Sigmoid colon (tissue), 7 donors: Measurements from ENCODE around the gene KLRC1. TPM values are rescaled to one million over a fixed set of nuclear protein-coding genes. Genes with fewer than 3 reads are reported as not detected.
"Not testable (repeated sequence)": the region's sequence is repeated elsewhere in the genome, so short reads cannot be mapped to it uniquely, and the experiment has no call there.

Experiments
- DNase-seq: peaks from one replicate; pipeline ENCODE4 v3.0.0-alpha.2; 2019
- H3K27ac ChIP-seq, 4 donors: fragments of 200-600 bp; sonication (generic); one replicate each; pipeline ENCODE4 v1.5.1; 2016 to 2019; ENCODE audit warnings: mild to moderate bottlenecking in 1 of 4
- H3K27me3 ChIP-seq, 3 donors: fragments of 200-600 bp; sonication (generic); one replicate each; pipeline ENCODE4 v1.5.1; 2019; ENCODE audit warnings: mild to moderate bottlenecking in 1 of 3
- H3K36me3 ChIP-seq, 4 donors: fragments of 200-600 bp; sonication (generic); one replicate each; pipeline ENCODE4 v1.5.1; 2016 to 2019
- H3K4me1 ChIP-seq, 4 donors: fragments of 200-600 bp; sonication (generic); one replicate each; pipeline ENCODE4 v1.5.1; 2017 to 2019
- H3K4me3 ChIP-seq, 4 donors: fragments of 200-600 bp; sonication (generic); one replicate each; pipeline ENCODE4 v1.5.1; 2017 to 2019; ENCODE audit warnings: mild to moderate bottlenecking in 2 of 4, moderate library complexity in 1 of 4
- H3K9me3 ChIP-seq, 4 donors: fragments of 200-600 bp in 3 of 4; sonication (generic) in 3 of 4; one replicate each; pipeline versions ENCODE4 v1.5.1 to v1.6.1; 2013 to 2019
- CTCF ChIP-seq, 4 experiments: fragments of 450-650 bp in 3 of 4; fragments of 200-600 bp in 1 of 4; IDR thresholded peaks; one replicate each; pipeline ENCODE4 v1.5.1; 2016 to 2019; ENCODE audit warnings: antibody characterized with exemption in 4 of 4, mild to moderate bottlenecking in 3 of 4, moderate library complexity in 2 of 4
- EP300 ChIP-seq, 4 donors: sonication (generic); formaldehyde crosslinking; IDR thresholded peaks; one replicate each; pipeline ENCODE4 v1.6.1; 2017; ENCODE audit warnings: antibody characterized with exemption in 4 of 4
- POLR2A ChIP-seq, 2 donors: fragments of 450-650 bp; IDR thresholded peaks; one replicate each; pipeline ENCODE4 v1.6.1; 2016; ENCODE audit warnings: antibody characterized with exemption in 2 of 2, mild to moderate bottlenecking in 2 of 2, moderate library complexity in 2 of 2
- POLR2AphosphoS5 ChIP-seq, 4 donors: sonication (generic); formaldehyde crosslinking; IDR thresholded peaks; one replicate each; pipeline ENCODE4 v1.6.1; 2017; ENCODE audit warnings: antibody characterized with exemption in 4 of 4
- WGBS, 2 donors: extraction: QIAGEN DNeasy Blood & Tissue Kit; methylation state at CpG; one replicate each; pipeline ENCODE4 v1.1.7; 2013; 5-methylcytosine and 5-hydroxymethylcytosine counted together
- intact Hi-C: fragments of 100-400 bp; cut with DNase I; formaldehyde crosslinking; loops from one replicate; pipeline ENCODE4 v1.15.1; 2023
- polyA plus RNA-seq, 3 donors: library from polyadenylated mRNA; stranded (reverse); fragments of 200-250 nt; gene quantifications; one replicate each; pipeline ENCODE4 v1.2.3, GENCODE V29; 2013
- total RNA-seq, 4 donors: library from RNA; depleted of rRNA; stranded (reverse); fragments of >200 nt; gene quantifications; one replicate each; pipeline ENCODE4 v1.1.0, GENCODE V29; 2016
- donor health status: healthy with polysubstance abuse.
- donor health status: Bipolar disorder and iron deficiency.
- donor health status: healthy.

The KLRC1 gene
- total and polyA plus RNA-seq, 7 donors, result 0.69 to 1.8 (median 1.3) TPM; not detected in 4

DNA sequence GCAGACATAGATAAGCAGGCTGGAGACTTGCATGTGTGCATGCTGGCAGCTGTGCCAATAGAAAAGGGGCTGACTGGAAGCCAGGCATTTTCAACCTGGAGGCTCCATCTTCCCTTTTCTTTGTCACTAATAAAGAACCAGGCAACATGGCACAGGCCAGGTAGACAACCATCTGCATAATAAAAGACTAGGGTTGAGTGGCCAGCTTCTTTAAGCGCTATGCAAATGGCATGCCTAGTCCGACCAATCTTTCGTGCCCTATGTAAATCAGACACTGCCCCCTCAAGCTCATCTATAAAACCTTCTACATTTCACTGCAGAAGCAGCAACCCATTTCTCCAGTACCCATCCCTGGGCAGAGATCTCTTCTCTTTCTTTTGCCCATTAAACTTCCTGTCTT, 4.6 kb upstream of the KLRC1 start:
- Histone ChIP-seq H3K9me3 (peaks cover 0 to 14% (median 2%) of the 10 kb centered on the region in 4 donors), H3K27me3 (no peaks in the 10 kb centered on the region), H3K4me3 (no peak overlapping the region), H3K36me3 (no peaks in the 10 kb centered on the region), H3K27ac (no peak overlapping the region), H3K4me1 (no peaks in the 10 kb centered on the region)
- TF ChIP-seq CTCF (IDR thresholded peaks at IDR 0.05) (no peak), EP300 (IDR thresholded peaks at IDR 0.05) (no peak), POLR2A (IDR thresholded peaks at IDR 0.05) (no peak), POLR2AphosphoS5 (IDR thresholded peaks at IDR 0.05) (no peak)
- WGBS, 2 donors, result 93 to 99% methylated on average over 3 of the region's 3 CpGs
- no peak for DNase-seq
- intact Hi-C loops, result no loop called here

DNA sequence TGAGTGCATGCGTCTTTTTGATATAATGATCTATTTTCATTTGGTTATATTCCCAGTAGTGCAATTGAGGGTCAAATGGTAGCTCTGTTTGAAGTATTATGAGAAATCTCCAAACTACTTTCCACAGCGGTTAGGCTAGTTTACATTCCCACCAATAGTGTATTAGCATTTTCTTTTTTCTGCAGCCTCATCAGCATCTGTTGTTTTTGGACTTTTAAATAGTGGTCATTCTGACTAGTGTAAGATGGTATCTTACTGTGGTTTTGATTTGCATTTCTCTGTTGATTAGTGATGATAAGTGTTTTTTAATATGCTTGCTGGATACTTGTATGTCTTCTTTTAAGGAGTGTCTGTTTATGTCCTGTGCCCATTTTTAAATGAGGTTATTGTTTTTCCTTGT, 3.7 kb upstream of the KLRC1 start:
- H3K36me3 ChIP-seq, result peaks cover 0 to 3% (median 0%) of the 10 kb centered on the region in 4 donors
- intact Hi-C loops, result no loop called here
- H3K9me3 ChIP-seq, result peaks cover 0 to 14% (median 2%) of the 10 kb centered on the region in 4 donors
- no peak for DNase-seq
- H3K4me3 ChIP-seq, result no peak overlapping the region
- no peaks in the 10 kb centered on the region for H3K4me1 ChIP-seq
- TF ChIP-seq POLR2AphosphoS5 (IDR thresholded peaks at IDR 0.05) (no peak), CTCF (IDR thresholded peaks at IDR 0.05) (no peak), POLR2A (IDR thresholded peaks at IDR 0.05) (no peak), EP300 (IDR thresholded peaks at IDR 0.05) (no peak)
- H3K27ac ChIP-seq, result no peak overlapping the region
- WGBS, 2 donors, result 94 to 98% methylated on average over 2 of the region's 2 CpGs
- no peaks in the 10 kb centered on the region for H3K27me3 ChIP-seq

DNA sequence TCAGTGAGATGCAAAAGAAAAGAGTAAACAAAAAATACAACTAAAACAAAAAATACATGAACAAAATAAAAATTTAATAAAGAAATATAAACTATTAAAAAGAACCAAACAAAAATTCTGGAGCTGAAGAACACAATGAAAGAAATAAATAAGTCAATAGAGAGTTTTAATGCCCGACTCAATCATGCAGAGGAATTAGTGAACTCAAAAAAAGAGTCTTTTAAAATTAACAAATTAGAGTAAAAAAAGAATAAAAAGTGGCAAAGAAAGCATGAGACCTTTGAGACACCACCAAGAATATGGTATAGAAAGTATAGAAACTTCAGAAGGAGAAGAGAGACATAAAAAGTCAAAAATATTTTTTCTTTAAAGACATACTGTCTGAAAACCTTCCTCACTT, 2.6 kb upstream of the KLRC1 start:
- intact Hi-C loops, result no loop called here
- WGBS, 2 donors, result 96 to 97% methylated on average over 1 of the region's 1 CpG
- no peak for TF ChIP-seq CTCF (IDR thresholded peaks at IDR 0.05)
- no peak for TF ChIP-seq POLR2AphosphoS5 (IDR thresholded peaks at IDR 0.05)
- no peak for TF ChIP-seq EP300 (IDR thresholded peaks at IDR 0.05)
- no peak for TF ChIP-seq POLR2A (IDR thresholded peaks at IDR 0.05)

DNA sequence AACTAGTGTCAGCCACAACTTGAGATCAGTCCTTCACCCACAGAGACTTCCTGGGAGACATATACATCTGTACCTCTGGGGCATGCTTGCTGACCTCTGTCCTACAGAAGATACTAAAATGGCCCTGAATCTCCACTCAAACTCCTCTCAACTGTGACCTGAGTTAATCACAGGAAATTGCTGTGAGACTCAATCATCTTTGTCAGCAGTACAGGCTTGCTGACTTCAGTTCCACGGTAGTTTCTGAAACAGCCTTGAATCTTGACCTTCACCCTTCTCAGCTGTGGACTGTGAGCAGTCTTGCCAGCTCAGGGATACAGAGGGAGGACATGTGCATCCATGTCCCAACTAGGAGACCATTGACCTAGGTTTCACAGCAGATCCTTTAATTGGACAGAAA, 1.4 kb upstream of the KLRC1 start:
- DNase-seq, result no peak
- Histone ChIP-seq H3K9me3 (peaks cover 0 to 14% (median 2%) of the 10 kb centered on the region in 4 donors), H3K4me1 (no peaks in the 10 kb centered on the region), H3K27ac (no peak overlapping the region), H3K27me3 (no peaks in the 10 kb centered on the region), H3K36me3 (peaks cover 0 to 3% (median 0%) of the 10 kb centered on the region in 4 donors), H3K4me3 (no peak overlapping the region)
- TF ChIP-seq POLR2AphosphoS5 (IDR thresholded peaks at IDR 0.05) (no peak), EP300 (IDR thresholded peaks at IDR 0.05) (no peak), CTCF (IDR thresholded peaks at IDR 0.05) (no peak)
- WGBS, 2 donors, result 61 to 72% methylated on average over 1 of the region's 1 CpG
- intact Hi-C loops, result no loop called here

More for the DNA sequence above, 2.6 kb upstream of the KLRC1 start:
- H3K4me1 ChIP-seq, result no peaks in the 10 kb centered on the region
- no peak for DNase-seq
- no peaks in the 10 kb centered on the region for H3K27me3 ChIP-seq
- H3K36me3 ChIP-seq, result peaks cover 0 to 3% (median 0%) of the 10 kb centered on the region in 4 donors
- no peak overlapping the region for H3K27ac ChIP-seq
- no peak overlapping the region for H3K4me3 ChIP-seq
- H3K9me3 ChIP-seq, result peaks cover 0 to 14% (median 2%) of the 10 kb centered on the region in 4 donors

DNA sequence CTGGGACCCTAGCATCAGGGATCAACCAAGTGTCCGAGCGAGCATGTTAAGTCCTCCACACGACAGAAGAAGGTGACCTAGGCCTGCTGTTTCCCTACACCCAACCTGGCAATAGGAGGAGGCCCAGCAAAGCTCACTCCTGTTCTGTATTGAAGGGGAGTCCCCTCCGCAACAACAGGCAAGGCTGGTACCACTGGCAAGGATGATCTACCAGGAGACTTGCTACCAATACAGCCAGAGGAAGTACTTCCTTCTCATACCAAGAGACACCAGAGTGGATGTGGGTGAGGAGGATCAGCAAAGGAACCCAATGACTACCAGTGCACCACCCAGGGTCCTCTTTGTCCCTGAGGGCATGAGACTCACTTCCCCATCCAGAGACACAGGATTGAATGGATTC, 4.9 kb downstream of the KLRC1 start:
- no peak for DNase-seq
- 94 to 96% methylated on average over 4 of the region's 4 CpGs for WGBS, 2 donors
- Histone ChIP-seq H3K4me3 (no peak overlapping the region), H3K36me3 (peaks cover 0 to 3% (median 0%) of the 10 kb centered on the region in 4 donors), H3K27me3 (no peaks in the 10 kb centered on the region), H3K9me3 (no peaks in the 10 kb centered on the region), H3K4me1 (no peaks in the 10 kb centered on the region), H3K27ac (no peak overlapping the region)
- TF ChIP-seq CTCF (IDR thresholded peaks at IDR 0.05), result no peak
- TF ChIP-seq POLR2AphosphoS5 (IDR thresholded peaks at IDR 0.05), result no peak
- TF ChIP-seq POLR2A (IDR thresholded peaks at IDR 0.05), result no peak
- TF ChIP-seq EP300 (IDR thresholded peaks at IDR 0.05), result no peak
- intact Hi-C loops, result no loop called here

- H3K9me3 ChIP-seq, H3K27me3 ChIP-seq, DNase-seq, H3K36me3 ChIP-seq, H3K4me3 ChIP-seq, H3K27ac ChIP-seq, H3K4me1 ChIP-seq, intact Hi-C loops: not testable (repeated sequence)
- 73 to 85% methylated on average over 5 of the region's 5 CpGs for WGBS, 2 donors
Observed at GRCh38 chr12:10446052-10446451, 7.1 kb downstream of the KLRC1 start.

GRCh38 chr12:10441144-10441543, 12.0 kb downstream of the KLRC1 start:
- H3K27ac ChIP-seq, H3K4me3 ChIP-seq, H3K36me3 ChIP-seq, H3K9me3 ChIP-seq, H3K27me3 ChIP-seq, DNase-seq, intact Hi-C loops, H3K4me1 ChIP-seq: not testable (repeated sequence)
- 94 to 95% methylated on average over 8 of the region's 8 CpGs for WGBS, 2 donors
